GM18526 (cell line): Measurements from ENCODE around the gene EIF4E2.

Experiments used
- POLR2A ChIP-seq: IDR thresholded peaks from 3 replicates; pipeline ENCODE4 v1.6.1; 2011; ENCODE audit not compliant: insufficient read length; ENCODE audit errors: extremely low read depth

The EIF4E2 gene

DNA sequence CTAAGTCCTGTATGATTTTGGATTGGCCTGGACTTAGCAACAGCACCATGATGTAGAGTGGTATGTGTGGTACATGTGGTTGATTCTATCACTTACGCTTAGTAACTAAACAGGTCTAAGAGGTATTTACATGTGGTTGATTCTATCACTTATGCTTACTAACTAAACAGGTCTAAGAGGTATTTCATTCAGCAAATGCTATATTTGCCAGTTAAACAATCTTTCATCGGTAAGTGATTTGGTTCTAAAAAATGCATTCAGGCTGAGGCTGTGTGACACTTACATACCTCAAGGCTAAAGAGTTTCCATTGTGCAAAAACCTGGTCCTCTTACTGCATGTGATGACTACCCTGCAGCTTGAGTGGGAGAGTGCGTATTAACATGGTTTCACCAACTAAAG, 13.1 kb downstream of the EIF4E2 start:
- no peak for TF ChIP-seq POLR2A

DNA sequence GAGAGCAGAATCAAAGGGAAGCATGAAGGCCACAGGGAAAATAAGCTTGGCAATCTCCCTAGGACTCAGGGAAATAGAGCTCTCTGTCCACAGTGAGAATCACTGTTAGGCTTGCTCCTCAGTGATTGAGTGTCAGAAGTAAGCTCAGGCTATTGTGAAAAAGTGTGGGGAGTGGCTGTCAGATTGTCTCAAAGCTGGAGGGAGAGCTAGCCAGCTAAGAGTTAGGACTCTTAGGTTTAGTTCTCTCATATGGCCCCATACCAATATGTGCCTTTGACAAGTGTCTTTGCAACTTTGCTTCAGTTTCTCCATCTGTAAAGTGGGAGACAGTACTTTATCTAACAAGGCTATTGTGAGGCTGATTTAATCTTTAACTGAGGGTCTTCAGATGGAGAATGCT, 17.2 kb downstream of the EIF4E2 start:
- TF ChIP-seq POLR2A, result no peak

DNA sequence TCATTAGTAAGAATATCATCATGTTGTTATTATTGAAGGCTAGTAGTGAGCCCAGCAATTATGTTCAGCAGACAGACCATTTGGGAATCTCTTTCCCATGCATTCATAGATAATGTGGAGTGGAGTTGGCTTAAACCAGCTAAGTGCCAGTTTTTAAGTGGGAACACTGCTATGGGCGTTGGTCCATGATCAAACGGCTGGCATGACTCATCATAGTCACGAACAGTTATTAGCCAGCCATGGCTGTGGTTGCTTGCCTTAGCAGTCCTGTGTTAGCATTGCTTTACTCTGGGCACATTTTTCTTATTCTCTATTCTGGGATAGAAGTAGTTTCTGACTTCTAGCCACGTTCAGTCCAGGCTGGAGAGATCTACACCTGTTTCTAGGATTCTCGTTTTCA, 17.7 kb downstream of the EIF4E2 start:
- no peak for TF ChIP-seq POLR2A

DNA sequence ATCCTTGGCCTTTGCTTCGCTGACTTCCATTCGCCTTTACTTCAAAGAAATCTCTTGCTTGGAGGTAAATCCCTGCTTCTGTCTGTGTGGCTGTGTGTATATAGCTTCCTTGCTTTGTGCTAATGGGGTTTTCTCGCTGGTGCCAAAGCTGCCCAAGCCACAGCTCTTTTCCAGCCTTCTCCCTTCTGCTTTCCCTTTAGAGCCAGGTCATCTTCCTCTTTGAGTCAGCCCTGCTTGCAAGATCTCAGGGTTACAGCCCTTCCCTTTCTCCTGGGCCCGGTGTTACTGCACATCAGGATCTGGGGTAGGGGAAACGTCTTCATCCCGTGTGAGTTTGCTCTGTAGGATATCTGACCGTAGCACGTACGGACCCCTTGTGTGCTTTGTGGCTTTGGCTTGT, 19.1 kb downstream of the EIF4E2 start:
- TF ChIP-seq POLR2A, result no peak

DNA sequence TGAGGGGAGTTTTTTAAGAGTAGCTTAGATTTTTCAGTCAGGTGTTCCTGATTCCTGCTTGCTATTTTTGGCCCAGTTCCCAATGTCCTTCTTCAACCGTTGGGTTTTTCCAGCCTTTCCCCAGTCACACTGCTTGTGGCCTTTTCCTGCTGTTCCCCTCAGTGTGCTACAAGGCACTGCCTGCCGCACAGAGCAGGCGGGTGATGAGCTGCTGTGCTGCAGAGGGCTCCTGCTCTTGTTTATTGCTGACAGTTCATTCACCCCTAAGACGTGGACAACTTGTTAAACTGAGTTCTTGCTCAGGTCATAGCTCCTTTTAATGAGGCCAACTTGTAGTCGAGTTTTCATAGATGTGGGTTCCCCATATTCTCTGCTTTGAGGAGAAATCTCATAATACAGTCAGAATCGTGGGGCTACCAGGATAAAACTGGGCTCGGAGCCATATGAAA, 20.6 kb downstream of the EIF4E2 start:
- no peak for TF ChIP-seq POLR2A

DNA sequence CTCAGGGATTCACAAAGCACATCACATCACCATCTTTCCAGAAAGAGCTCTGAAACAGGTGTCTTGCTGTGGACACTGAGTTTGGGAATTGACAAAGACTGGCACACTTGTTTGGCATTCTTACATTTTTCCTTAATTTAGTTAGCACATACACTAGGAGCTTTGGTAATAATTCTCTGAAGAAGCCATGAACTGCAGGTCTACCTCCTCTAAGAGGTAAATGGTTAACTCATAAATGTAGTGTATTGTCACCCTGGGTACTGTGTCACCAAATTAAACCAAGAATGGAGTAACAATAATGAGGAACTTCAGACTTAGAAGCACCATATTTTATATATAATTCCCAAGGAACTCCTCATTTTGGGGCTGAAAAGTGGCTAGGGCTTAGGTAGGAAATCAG, 22.6 kb downstream of the EIF4E2 start:
- TF ChIP-seq POLR2A, result no peak

DNA sequence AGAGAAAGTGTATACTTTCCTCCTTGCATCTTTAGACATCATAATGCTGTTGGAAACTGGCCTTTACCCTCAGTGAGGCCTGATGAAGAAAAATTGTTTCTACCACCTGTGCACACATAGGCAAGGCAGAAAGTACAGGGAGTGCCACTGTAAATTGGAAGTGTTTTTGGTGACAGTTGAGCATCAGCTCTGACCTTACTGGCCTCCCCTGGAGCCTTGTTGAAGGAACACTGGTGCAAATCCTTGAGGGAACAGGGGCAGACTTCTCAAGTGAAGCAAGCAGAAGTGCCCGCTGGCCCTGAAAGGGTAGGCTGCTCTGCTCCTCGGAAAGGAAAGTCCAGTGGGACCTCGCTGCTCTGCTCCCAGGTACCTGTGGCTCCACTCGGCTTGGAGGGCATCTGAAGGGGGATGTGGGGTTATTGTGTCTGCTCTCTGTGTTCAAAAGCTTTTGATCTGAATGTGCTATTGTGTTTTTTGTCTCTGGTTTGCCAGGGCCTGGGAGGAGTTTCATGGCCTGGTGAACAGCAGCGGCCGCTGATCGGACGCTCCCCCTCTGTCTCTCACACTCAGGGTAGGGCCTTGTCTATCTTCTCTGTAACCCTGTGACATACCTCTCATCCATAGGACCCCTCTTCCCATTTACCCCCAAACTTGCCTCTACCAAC, 23.4 kb downstream of the EIF4E2 start:
- no peak for TF ChIP-seq POLR2A

DNA sequence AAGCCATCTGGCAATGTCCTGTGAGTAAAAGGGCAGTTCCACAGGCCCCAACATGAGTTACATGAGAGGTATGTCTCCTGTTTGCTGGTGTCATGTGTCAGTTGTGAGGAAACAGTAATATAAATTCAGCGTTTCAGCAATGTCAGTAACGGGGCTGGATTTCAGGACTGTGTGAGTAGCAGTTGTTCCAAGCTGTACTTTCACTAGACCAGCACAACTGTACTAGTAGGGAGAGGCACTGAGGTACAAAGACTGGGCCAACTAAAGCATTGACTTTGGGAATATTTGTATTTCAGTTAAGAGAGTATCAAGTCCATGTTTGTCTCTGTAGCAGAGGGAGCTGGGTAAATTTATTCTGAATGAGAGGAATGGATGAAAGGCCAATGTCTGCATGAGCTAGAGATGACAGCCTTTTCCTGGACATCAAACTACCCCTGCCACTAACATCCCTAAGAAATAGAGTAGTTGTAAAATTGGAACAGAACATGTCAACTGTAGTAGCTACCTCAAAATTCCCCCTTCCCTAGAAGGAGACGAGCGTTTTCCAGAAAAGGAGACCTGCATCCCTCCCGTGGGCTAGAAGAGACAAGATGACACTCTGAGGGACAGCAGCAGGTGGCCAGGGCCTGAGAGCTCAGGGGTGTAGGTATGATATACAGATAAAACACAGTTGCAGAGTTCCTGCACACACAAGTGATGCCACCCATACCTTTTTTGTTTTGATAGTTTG, 24.4 kb downstream of the EIF4E2 start:
- no peak for TF ChIP-seq POLR2A

DNA sequence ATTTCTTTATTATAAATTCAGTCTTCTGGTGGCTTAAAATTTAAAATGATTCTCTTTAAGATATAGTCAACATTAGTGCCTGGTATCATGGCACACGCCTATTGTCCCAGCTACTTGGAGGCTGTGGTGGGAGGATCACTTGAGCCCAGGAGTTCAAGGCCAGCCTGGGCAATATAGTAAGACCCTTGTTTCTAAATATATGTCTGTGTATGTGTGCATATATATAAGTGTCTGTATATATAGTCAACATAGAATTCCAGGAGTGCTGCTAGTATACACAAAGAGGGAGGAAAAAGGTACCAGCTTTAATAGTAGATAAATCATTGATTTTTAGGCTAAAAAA, 24.9 kb downstream of the EIF4E2 start:
- TF ChIP-seq POLR2A, result no peak

DNA sequence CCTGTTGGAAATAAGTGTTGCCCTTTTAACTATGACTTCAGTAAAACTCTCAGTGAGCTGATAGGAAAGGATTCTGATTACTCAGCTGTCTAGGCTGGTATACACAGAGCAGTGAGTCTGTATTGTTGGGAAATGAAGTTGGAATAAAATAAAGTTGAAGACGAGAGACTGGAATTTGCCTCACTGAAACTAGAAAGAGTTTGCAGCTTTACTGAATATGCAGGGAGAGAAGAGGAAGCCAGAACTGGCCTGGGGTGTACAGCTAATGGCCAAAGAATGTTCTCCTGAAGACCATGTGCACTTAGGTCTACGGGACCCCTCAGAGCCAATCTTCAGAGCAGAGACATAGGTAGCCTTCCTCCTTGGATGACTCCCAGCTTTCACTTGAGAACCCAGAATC, 26.5 kb downstream of the EIF4E2 start:
- no peak for TF ChIP-seq POLR2A

DNA sequence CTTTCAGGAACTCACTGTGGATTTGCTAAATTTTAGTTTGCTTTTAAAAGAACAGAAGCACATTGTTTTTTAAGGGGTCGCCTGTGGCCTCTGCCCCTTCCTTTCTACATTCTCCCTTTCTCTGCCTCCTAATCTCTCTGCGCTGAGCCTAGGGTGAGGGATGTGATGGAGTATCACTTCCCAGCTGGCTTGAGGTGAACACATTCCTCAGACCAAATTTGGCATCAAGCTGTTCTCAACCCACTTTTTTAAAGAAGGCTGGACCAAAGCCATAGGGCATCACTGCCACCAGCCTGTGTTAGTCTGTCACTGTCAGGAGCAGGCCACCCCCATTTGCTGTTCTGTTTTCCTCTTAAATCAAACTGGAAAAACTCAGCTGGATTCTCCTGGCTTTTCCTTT, 27.4 kb downstream of the EIF4E2 start:
- no peak for TF ChIP-seq POLR2A

DNA sequence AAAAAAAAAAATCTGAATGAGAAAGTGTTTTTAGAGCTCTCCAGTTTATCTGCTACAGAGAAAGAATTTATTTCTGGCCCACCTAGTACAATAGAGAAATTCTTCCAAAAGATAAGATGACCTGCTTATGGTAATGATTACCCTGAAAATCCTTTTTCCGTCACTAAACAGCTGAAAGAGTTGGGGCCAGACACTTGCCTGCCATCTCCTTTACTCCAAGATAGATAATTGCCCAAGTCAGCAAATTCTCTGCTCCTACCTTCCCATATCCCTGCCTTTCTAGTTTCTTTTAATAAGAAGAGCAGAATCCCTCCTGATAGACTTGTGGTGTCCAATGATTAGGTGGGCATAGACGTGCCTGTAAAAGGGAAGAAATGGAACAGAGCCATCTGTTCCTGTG, 28.1 kb downstream of the EIF4E2 start:
- TF ChIP-seq POLR2A, result no peak

DNA sequence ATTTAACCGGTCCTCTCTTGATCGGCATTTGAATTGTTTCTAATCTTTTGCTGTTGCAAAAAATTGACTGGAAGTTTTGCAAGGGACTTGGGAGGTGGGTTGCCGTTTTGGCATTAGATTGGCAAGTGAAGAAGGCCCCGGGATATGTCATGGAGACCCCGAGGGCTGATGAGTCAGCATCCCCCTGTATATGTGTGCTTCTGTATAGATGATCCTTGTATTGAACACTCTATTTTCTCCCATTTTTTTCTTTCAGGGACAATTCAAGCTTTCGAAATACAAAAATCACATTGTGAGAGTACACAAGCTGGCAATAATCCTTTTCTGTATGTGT, 30.1 kb downstream of the EIF4E2 start:
- no peak for TF ChIP-seq POLR2A

DNA sequence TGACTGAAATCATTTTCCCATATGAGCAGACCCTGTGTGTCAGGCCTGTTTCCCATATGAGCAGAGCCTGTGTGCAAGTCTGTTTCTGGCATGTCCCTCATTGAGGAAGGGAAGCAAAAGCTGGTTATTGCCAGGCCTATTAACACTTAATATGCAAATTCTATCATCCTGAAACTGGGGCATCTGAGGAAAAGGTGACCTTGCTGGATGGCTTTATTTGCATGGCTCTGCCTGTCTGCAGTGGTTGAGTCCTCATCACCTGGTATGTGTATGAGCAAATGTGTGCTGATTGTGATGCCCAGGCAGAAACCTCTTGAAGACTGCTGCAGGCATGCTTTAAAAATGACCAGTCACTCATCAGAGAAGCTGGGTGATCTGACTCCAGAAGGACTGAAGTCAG, 31.2 kb downstream of the EIF4E2 start:
- no peak for TF ChIP-seq POLR2A

DNA sequence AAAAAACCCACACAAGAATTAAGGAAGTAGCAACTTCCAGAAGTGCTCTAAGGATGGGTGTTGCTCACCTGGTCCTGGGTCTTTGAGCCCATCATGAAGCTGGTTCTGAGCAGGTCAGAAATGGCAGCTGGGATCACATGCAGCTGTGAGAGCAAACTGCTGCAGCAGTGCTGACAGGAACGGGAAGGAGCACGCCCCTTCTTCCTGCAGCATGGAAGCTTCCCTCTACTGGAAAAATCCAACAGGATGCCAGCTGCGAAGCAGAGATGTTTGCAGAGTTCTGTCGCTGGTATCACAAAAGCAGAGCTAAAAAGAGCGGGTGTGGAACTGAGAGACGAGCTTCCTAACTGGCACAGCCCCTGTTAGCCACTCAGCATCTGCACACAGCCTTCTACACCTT, 33.7 kb downstream of the EIF4E2 start:
- no peak for TF ChIP-seq POLR2A

DNA sequence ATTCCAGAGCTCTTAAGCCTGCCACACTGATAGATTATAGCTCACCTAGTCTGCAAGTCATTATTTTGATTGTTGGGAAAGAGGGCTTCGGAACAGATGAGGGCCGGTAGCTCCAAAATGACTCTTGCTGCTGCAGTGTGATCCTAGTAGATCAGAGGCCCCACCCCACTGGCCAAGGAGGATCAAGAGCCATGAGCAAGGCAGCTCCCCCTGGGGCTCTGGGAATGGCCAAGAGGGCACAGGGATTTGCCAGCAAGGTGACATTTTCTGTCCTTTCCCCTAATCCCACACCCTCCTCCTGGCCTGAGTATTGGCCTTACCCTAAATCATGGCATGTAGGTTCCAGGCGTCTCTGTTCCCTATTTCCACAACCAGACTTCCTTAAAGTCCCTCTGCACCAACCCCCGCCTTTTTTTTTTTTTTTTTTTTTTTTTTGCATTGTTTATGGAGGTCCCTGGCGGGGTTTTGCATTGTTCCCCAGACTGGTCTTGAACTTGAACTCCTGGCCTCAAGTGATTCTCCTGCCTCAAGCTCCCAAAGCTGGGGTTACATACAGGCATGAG, 36.5 kb downstream of the EIF4E2 start:
- no peak for TF ChIP-seq POLR2A

DNA sequence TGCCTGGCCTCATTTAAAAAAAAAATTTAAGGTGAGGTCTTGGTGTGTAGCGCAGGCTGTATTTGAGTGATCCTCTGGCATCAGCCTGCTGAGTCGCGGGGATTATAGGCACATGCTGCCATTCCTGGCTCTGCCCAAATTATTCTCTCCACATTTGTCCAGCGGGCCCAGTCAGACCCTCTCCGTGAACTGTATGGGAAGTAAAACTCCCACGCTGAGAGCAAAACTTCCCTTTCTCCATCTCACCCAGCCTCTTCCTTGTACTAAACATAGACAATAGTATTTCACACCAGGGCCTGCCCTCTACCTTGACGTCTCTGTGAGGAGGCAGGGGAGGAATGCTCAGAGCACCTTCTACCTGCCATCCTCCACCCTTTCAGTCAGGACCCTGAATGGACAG, 37.0 kb downstream of the EIF4E2 start:
- TF ChIP-seq POLR2A, result no peak

DNA sequence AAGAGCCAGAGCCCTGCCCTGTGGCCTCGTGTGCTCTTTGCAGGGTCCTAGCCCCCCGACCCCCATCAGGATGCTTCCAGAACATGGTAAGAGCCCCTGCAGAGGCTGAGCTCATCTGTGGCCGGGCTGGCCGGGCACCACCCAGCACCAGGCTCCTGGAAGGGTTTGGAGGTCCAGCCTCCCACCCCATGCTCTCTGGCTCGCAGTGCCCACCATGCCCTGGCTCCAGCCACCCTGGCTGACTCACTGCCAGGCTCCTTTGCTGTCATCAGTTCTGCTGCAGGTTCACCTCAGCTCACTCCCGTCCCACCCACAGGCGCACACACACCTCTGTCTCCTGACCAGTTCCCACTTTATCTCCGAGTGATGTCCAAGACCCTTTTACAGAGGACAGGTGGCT, 37.5 kb downstream of the EIF4E2 start:
- TF ChIP-seq POLR2A, result no peak
